Stimulated activated CD8-positive, alpha-beta memory T cell treated with anti-CD3 and anti-CD28 coated beads, Interleukin-15, amount 100 ng/mL, for 4 hours (primary cell): ENCODE measurements around the gene DDX59.
"Not testable (repeated sequence)": the region's sequence is repeated elsewhere in the genome, so short reads cannot be mapped to it uniquely, and the experiment has no call there.

Experiments
- DNase-seq, 2 donors: peaks; one replicate each; pipeline ENCODE4 v3.0.0-alpha.2; 2020; ENCODE audit warnings: low read depth in 2 of 2

Gene DDX59

DNA sequence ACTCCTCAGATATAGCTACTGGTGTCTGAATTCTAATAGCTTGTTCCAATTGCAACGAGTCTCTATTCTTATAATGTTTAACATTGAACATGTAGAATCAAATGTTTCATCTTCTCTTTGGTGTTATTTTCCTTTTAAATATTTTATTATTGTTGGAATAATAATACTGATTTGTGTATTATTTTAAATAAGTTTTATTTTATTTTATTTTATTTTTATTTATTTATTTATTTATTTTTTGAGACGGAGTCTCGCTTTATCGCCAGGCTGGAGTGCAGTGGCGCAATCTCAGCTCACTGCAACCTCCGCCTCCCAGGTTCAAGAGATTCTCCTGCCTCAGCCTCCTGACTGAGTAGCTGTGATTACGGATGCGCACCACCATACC lies 39.2 kb downstream of the DDX59 start:
- DNase-seq: not testable (repeated sequence)

DNA sequence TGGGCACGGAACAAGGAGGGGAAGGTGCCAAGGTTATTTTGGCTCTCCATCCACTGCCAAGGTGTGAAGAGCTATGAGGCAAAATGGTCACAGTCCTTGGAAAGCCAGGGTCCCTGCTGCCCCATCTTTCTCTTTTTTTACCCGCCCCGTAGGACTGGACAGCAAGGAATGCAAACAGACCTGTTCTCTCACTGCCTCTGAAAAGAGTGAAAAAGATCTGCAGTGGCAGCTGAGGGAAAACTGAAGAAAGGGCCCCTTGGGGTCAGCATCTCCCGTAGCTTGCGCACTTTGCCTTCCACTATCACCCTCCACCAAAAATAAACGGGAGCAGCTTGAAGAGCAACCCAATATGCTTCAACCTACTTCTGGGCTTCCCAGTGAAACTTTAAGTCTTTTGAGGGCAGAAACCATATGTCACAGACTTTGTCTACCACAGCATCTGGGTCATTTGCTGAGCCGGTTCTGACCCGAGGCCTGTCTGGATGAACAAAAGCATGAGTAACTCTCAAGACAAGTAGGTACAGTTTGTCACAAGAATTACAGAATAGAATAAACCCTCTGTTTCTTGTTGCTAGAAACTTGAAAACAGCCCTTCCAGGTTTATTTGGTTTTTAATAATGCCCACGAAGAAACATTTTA lies 39.7 kb downstream of the DDX59 start:
- no peak for DNase-seq

DNA sequence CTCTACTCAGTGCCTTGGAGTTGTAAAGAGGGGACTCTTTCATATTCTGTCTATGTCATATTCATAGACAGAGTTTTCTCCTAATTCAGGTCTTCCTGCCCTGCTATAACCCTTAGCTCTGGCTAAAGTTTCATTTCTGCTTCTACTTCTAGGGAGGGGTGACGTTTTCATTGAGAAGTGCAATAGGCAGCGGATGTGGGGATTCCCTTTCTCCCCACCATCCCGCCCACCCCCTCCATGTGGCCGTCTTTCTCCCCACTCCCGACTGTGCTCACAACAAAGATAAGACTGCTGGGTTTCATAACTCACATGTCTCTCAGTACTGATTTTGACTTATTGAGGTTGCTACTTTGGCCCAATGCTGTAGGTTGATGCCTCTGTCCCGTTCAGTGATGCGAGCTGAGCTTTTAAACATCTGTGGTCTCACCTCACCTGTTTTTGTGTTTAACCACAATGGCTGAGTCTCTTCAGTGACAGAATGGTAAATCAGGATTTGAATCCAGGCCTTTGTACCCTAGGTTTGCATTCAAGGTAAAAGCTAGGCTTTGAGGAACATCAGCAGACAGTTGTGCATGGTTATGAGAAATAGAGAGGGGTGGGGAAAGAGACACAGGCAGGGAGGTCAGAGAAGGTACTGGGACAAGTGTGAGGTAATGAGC lies 41.4 kb downstream of the DDX59 start:
- peak; percentile 13 to 45 for DNase-seq

DNA sequence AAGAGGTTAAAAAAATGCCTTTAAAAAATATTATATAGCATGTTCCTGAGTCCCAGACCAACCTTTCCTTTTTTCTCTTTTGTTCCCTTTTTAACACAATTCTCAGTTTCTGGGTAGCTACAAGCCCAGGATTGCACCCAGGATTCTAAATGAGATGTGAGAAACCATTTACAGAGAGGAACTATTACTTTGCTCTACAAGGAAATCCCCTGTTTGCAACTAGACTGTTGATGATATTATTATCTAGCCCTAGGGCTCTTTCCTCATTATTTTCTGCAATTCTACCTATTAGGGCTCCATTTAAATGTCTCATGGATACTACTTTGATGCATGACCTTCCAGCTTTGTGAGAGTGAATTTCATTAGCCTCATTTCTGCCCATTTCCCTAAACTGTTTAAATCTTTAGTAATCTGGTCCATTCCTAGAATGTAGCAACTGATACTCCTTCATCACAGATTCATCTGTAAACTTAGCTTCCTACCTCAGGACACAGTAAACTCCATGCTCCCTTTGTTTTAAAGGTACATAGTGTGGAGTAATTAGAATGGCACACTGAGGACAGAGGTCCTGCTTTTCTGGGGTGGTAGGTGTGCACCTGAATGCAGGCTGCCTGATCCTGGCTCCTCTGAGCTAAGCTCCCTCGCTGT lies 42.0 kb downstream of the DDX59 start:
- no peak for DNase-seq

DNA sequence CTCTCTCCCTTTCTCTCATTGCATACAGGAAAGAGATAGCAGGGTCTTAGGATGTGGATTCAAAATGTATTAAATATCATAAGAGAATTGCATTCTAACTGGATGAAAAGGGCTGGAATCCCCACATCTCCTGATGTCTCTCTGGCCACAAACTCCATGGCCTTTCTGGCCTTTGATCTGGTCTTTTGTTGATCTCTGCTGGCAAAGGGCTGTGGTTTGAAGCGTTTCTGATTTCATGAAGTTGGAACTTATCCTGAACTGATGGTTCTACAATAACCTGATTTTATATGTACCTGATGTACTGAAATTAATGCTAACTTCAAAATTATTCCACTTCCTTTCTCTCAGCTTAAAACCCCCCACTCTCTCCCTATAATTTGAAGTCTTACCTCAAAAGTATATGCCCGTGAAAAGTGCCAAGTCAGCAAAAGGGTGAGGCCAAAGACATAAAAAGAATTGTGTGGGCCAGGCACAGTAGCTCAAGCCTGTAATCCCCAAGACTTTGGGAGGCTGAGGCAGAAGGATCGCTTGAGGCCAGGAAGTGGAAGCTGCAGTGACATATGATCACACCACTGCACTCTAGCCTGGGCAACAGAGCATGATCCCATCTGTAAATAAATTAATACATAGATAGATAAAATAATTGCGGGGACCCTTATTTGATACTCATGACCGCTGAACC lies 42.7 kb downstream of the DDX59 start:
- DNase-seq: no peak

DNA sequence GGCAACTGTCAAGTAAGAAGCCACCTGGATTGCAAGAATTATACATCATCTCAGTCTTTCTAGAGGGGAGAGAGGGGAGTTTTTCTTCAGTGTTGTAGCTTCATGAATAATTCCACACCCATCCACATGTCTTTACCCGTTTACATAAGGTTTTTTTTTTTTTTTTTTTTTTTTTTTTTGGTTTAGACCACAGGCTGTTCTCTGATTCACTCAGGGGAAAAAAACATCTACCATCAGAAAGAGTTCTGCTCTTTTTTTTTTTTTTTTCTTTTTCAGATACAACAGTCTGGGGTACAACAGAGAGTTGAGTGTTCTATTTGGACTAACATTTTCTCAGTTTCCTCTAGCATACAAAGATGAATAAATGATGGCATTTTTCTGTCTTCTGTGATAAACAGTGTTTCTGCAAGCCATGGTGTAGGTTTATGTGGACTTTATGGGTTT lies 44.3 kb downstream of the DDX59 start:
- no peak for DNase-seq

GRCh38 chr1:200624679-200625335 lies 44.9 kb downstream of the DDX59 start:
- no peak for DNase-seq

DNA sequence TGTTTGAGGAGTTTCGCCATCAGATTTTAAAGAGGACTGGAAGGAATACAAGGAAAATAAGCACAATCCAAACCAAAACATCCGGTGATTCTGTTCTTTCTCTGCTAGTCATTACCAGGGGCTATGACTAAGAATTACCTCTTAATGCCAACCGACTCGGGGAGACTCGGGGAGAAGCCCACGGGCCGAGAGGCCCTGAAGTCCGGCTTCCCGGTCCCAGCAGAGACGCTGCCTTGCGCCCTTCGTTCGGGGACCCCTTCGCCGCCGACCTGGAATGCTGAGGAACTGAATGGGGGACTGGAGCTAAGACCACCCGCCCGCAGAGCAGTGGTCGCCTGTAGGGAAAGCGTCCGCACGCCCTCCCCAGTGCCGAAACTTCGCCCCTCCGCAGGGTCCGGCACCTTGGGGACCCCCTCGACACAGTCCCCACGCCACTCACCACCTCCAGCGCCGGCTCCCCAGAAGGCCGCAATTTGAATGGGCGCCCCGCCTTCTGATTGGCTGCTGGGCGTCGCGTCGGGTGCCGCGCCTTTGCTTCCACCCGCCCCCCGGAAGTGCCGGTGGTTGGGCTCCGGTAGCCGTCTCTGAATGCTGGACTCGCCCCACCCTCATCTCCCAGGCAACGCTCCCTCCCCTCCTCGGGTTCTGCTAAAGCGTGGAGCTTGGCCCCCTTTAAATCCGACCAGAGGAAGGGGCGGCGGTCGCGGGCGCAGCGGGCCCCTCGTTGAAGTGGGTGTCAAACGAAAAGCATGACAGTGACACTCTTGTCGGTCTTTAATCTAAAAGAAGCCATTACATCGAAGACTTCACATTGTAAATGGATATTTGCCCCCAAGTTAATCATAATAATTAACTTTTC lies 49.2 kb downstream of the DDX59 start, which contains the start of gene KIF14:
Gene KIF14, minus strand, starts transcription at position 479 of the 859 bp plus-strand sequence. CDS start 2,028 bp downstream, outside the sequence.
- peak; percentile 83 to 84 for DNase-seq

DNA sequence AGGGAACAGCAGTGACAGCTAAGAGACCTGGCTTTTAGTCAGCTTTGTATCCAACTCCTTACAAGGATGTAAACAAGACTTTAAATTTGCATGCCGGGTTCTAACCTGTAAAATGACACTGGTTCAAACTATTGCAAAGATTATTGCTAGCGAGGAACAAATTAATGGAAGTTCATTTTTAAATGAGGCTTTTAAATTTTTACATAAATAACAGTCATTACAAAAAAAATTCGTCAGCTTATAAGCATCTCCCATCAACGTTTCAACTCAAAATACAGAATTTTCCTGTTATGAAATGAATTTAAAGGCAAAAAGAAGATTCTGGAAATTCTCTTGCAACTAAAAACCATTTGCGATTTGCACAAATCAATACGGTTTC lies 49.8 kb downstream of the DDX59 start:
- DNase-seq: no peak

DNA sequence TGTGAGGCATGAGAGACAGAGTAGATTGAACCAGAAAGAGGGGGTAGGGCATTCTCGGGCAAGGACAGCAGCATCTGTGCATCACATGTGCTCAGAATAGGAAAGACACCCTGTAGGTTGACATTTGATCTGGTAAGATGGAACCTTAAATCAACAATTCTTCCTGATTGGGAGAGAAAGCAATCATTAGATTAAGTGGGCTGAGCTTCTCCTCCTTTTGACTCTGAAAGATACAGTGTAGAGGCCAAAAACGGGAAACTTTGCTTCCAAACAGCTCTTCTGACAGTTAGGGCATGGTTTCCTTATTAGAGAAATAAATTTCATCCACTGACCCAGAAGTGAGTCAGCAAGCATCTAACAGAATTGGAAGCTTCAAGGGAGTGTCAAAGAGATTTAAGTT lies 58.9 kb downstream of the DDX59 start:
- no peak for DNase-seq

GRCh38 chr1:200602632-200603031 lies 67.1 kb downstream of the DDX59 start:
- no peak for DNase-seq
